K562 (cell line): Measurements from ENCODE around the gene MTMR3. TPM values are rescaled to one million over a fixed set of nuclear protein-coding genes. Genes with fewer than 3 reads are reported as not detected.

ENCODE experiments used
- ATAC-seq: fragments of 200-7000 bp; cut with Tn5 transposase; 3 replicates; pipeline ENCODE4 v1.9.1; 2020; ENCODE audit warnings: moderate library complexity
- BruUV-seq: library from RNA; stranded (reverse); fragments of 400-500 nt; replicated peaks from 2 replicates; lab custom pipeline; 2021; lab: Mats Ljungman, UMichigan
- CTCF ChIA-PET: fragments of 300-600 bp; formaldehyde crosslinking; extraction: SDS; loops from one replicate; lab custom pipeline; 2021; ENCODE audit warnings: low intra/inter-chr PET ratio; lab: Yijun Ruan, JAX
- POLR2A ChIA-PET: fragments of 300-600, 350-650 bp; sonication (Branson Sonifier 250); formaldehyde crosslinking; extraction: SDS; loops from one replicate; lab custom pipeline; 2021; ENCODE audit warnings: antibody characterized with exemption, inconsistent platforms; lab: Yijun Ruan, JAX
- DNase-seq, 4 experiments: peaks; one replicate each; pipeline versions ENCODE4 v3.0.0 to v3.0.0-alpha.2; 2011 to 2018; ENCODE audit warnings: low spot score in 3 of 4, mixed read lengths in 3 of 4; ENCODE audit errors: extremely low read depth in 1 of 4
- FAIRE-seq: peaks from 2 replicates; lab custom pipeline; 2011; peaks lifted over from hg19 to GRCh38; lab: Jason Lieb, UNC
- H2AFZ ChIP-seq: 2 replicates; pipeline ENCODE4 v1.6.0; 2011; ENCODE audit warnings: low read depth, low read length, control low read depth, inconsistent platforms
- H3K27ac ChIP-seq: fragments of 200-600 bp; 3 replicates; pipeline ENCODE4 v1.8.0; 2011; ENCODE audit warnings: low read depth, mild to moderate bottlenecking, control low read depth, inconsistent platforms, low read length, moderate library complexity, mixed read lengths; ENCODE audit errors: extremely low read depth
- H3K27me3 ChIP-seq, 2 experiments: fragments of 300-600 bp in 1 of 2; 2 replicates in 1 of 2; 3 replicates in 1 of 2; pipeline versions ENCODE4 v1.6.0 to v1.8.0; 2011; ENCODE audit warnings: inconsistent platforms in 2 of 2, low read length in 2 of 2, mild to moderate bottlenecking in 1 of 2, mixed read lengths in 1 of 2, moderate library complexity in 1 of 2; ENCODE audit not compliant: control insufficient read depth in 2 of 2, insufficient read depth in 2 of 2
- H3K36me3 ChIP-seq: fragments of 300-600 bp; 3 replicates; pipeline ENCODE4 v1.8.0; 2011; ENCODE audit warnings: mild to moderate bottlenecking, low read length, inconsistent platforms; ENCODE audit not compliant: control insufficient read depth, insufficient read depth
- H3K4me1 ChIP-seq, 2 experiments: fragments of 200-600 bp in 1 of 2; replicated peaks in 1 of 2; 2 replicates in 1 of 2; 3 replicates in 1 of 2; pipeline versions ENCODE4 v1.5.1 to v1.8.0; 2011; ENCODE audit warnings: inconsistent platforms in 2 of 2, low read length in 2 of 2, mild to moderate bottlenecking in 1 of 2, mixed read lengths in 1 of 2, moderate library complexity in 1 of 2; ENCODE audit not compliant: control insufficient read depth in 2 of 2, insufficient read depth in 2 of 2
- H3K4me2 ChIP-seq: 2 replicates; pipeline ENCODE4 v1.6.1; 2011; ENCODE audit warnings: low read length, control low read depth, inconsistent platforms, mixed read lengths; ENCODE audit not compliant: insufficient read depth
- H3K4me3 ChIP-seq: fragments of 200-600 bp; sonication (generic), shearing (Covaris generic); 2 replicates; pipeline ENCODE4 v1.5.1; 2016; ENCODE audit warnings: control low read depth, inconsistent platforms
- H3K79me2 ChIP-seq: fragments of 200-600 bp; 3 replicates; pipeline ENCODE4 v1.8.0; 2011; ENCODE audit warnings: low read length, inconsistent platforms; ENCODE audit not compliant: control insufficient read depth, insufficient read depth
- H3K9ac ChIP-seq, 2 experiments: 2 replicates each; pipeline versions ENCODE4 v1.6.0 to v1.6.1; 2011; ENCODE audit warnings: low read depth in 2 of 2, low read length in 2 of 2, control low read depth in 1 of 2, inconsistent platforms in 1 of 2, mild to moderate bottlenecking in 1 of 2, mixed read lengths in 1 of 2; ENCODE audit not compliant: insufficient read depth in 1 of 2
- H3K9me1 ChIP-seq: one replicate; pipeline ENCODE4 v1.6.0; 2011; ENCODE audit warnings: inconsistent platforms, mild to moderate bottlenecking, low read length, moderate library complexity; ENCODE audit not compliant: control insufficient read depth, insufficient read depth
- H3K9me3 ChIP-seq: replicated peaks from 2 replicates; pipeline ENCODE4 v1.5.1; 2011; ENCODE audit warnings: low read depth, low read length, inconsistent platforms; ENCODE audit not compliant: control insufficient read depth, insufficient read depth
- H4K20me1 ChIP-seq: replicated peaks from 2 replicates; pipeline ENCODE4 v1.6.1; 2011; ENCODE audit warnings: low read length, inconsistent platforms, mixed read lengths; ENCODE audit not compliant: control insufficient read depth, insufficient read depth
- BHLHE40 ChIP-seq: IDR thresholded peaks from 2 replicates; pipeline ENCODE4 v1.6.1; 2011; ENCODE audit warnings: low read length, improper control_type of control experiment
- CC2D1A ChIP-seq: fragments of 450-650 bp; IDR thresholded peaks from 2 replicates; pipeline ENCODE4 v1.6.1; 2017; ENCODE audit warnings: mild to moderate bottlenecking
- CEBPG ChIP-seq, 3 experiments: fragments of 200-800 bp in 1 of 3; sonication (Bioruptor generic) in 1 of 3; sonication (generic) in 1 of 3; formaldehyde crosslinking in 1 of 3; IDR thresholded peaks in 2 of 3; conservative IDR thresholded peaks in 1 of 3; 2 replicates each; pipeline versions ENCODE4 v1.6.1 to v1.8.0; 2016 to 2022; ENCODE audit warnings: missing compliant biosample characterization in 2 of 3, missing genetic modification characterization in 2 of 3, mild to moderate bottlenecking in 1 of 3, missing genetic modification reagents in 1 of 3
- CREBBP ChIP-seq: IDR thresholded peaks from one replicate; pipeline ENCODE4 v1.6.1; 2012; ENCODE audit warnings: low read depth, mild to moderate bottlenecking, control low read depth, inconsistent platforms, low read length
- GATAD2B ChIP-seq: fragments of 450-650 bp; IDR thresholded peaks from 2 replicates; pipeline ENCODE4 v1.6.1; 2017; ENCODE audit warnings: mild to moderate bottlenecking, borderline replicate concordance
- HDGF ChIP-seq: fragments of 450-650 bp; IDR thresholded peaks from 2 replicates; pipeline ENCODE4 v1.6.1; 2016
- KLF16 ChIP-seq: IDR thresholded peaks from 2 replicates; pipeline ENCODE4 v1.6.1; 2016; ENCODE audit warnings: antibody characterized with exemption
- MTA3 ChIP-seq: fragments of 450-650 bp; formaldehyde crosslinking; IDR thresholded peaks from 2 replicates; pipeline ENCODE4 v1.6.1; 2017; ENCODE audit warnings: mild to moderate bottlenecking, borderline replicate concordance
- MYBL2 ChIP-seq, 2 experiments: fragments of 450-650 bp in 1 of 2; sonication (generic) in 1 of 2; formaldehyde crosslinking in 1 of 2; IDR thresholded peaks; 2 replicates each; pipeline versions ENCODE4 v1.6.1 to v1.8.1; 2017 to 2022; ENCODE audit warnings: borderline replicate concordance in 1 of 2, inconsistent platforms in 1 of 2, low read depth in 1 of 2, mild to moderate bottlenecking in 1 of 2, missing genetic modification reagents in 1 of 2, moderate library complexity in 1 of 2
- NR1H2 ChIP-seq: sonication (generic); formaldehyde crosslinking; IDR thresholded peaks from 2 replicates; pipeline ENCODE4 v1.4.0; 2020; ENCODE audit warnings: mild to moderate bottlenecking, missing genetic modification reagents
- RUNX1 ChIP-seq: sonication (generic); IDR thresholded peaks from 2 replicates; pipeline ENCODE4 v1.6.1; 2016; ENCODE audit warnings: antibody characterized with exemption, low read depth
- TRIM28 ChIP-seq: fragments of 450-650 bp; IDR thresholded peaks from 2 replicates; pipeline ENCODE4 v1.6.1; 2017
- ZNF143 ChIP-seq: sonication (generic); formaldehyde crosslinking; IDR thresholded peaks from 2 replicates; pipeline ENCODE4 v1.9.0; 2022; ENCODE audit warnings: mild to moderate bottlenecking, missing genetic modification reagents
- ZNF354B ChIP-seq: fragments of 250-450 bp; sonication (Bioruptor Pico); IDR thresholded peaks from 2 replicates; pipeline ENCODE4 v1.4.0; 2020
- WGBS: fragments of 100-300 bp; shearing (Covaris generic); methylation state at CpG from one replicate; pipeline ENCODE4 v1.1.6; 2016; ENCODE audit warnings: low coverage, mixed read lengths; ENCODE audit not compliant: insufficient coverage; ENCODE audit errors: missing lambda C conversion rate; 5-methylcytosine and 5-hydroxymethylcytosine counted together
- in situ Hi-C: fragments of 300-500 bp; cut with MboI; formaldehyde crosslinking; loops from 4 replicates; pipeline ENCODE4 v1.15.0; 2018; ENCODE audit warnings: inconsistent platforms, mixed read lengths
- intact Hi-C: fragments of 100-400 bp; cut with micrococcal nuclease; formaldehyde crosslinking; loops from 2 replicates; pipeline ENCODE4 v1.14.2; 2022
- polyA plus RNA-seq, 8 experiments: library from polyadenylated mRNA; depleted of rRNA in 4 of 8; stranded (reverse) in 5 of 8; unstranded in 3 of 8; fragments of >200 nt; fragmentation: Nextera tagmentation in 2 of 8; fragmentation: Illumina TruSeq in 1 of 8; extraction: Ambion mirVana in 2 of 8; extraction: Trizol in 1 of 8; gene quantifications; 2 replicates each; pipeline versions ENCODE4 v1.2.1 to v1.2.3, GENCODE V29; 2011 to 2014; ENCODE audit warnings: inconsistent platforms in 1 of 8, missing spikeins in 1 of 8
- total RNA-seq, 7 experiments: library from RNA; depleted of rRNA in 6 of 7; stranded (reverse); fragments of >200 nt in 6 of 7; fragmentation: Illumina TruSeq in 2 of 7; extraction: Trizol in 2 of 7; gene quantifications; 2 replicates each; pipeline versions ENCODE4 v1.2.1 to v1.2.3, GENCODE V29; 2011 to 2021; ENCODE audit warnings: low replicate concordance in 1 of 7
- TF ChIP-seq, protein P1 (sequence below), 2 experiments: fragments of 450-650 bp in 1 of 2; sonication (generic) in 1 of 2; formaldehyde crosslinking; conservative IDR thresholded peaks; 2 replicates each; pipeline versions ENCODE4 v1.4.0 to v1.8.1; 2020 to 2022; ENCODE audit warnings: mild to moderate bottlenecking in 1 of 2, missing genetic modification reagents in 1 of 2
- TF ChIP-seq, protein P2 (sequence below): fragments of 250-450 bp; sonication (Bioruptor Pico); IDR thresholded peaks from 2 replicates; pipeline ENCODE4 v1.4.0; 2020; ENCODE audit warnings: mild to moderate bottlenecking, moderate library complexity, borderline replicate concordance
- TF ChIP-seq, protein P3 (sequence below): fragments of 250-450 bp; sonication (Bioruptor Pico); IDR thresholded peaks from 2 replicates; pipeline ENCODE4 v1.8.0; 2022; ENCODE audit warnings: inconsistent platforms, mild to moderate bottlenecking, moderate library complexity, borderline replicate concordance
- TF ChIP-seq, protein P4 (sequence below): IDR thresholded peaks from 2 replicates; pipeline ENCODE4 v1.6.1; 2016; ENCODE audit warnings: missing genetic modification characterization, missing compliant biosample characterization

Gene MTMR3
- total and polyA plus RNA-seq, 9 of the 15 experiments (the other 6 are each of a cell fraction or from before 2014, with no cell fraction given): 1.6 to 13.7 (median 7.9) TPM

DNA sequence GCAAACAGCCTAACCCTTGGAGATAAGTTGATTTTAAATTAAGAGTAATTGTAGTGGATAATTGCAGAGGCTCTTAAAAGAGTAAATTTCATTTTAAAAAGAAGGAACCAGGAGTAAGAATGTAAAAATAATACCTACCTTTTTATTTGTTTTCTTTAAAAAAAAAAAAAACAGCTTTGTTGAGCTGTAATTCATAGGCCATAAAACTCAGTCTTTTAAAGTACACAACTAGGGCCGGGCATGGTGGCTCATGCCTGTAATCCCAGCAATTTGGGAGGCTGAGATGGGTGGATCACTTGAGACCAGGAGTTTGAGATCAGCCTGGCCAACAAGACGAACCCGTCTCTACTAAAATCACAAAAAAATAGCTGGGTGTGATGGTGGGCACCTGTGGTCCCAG is 42.4 kb downstream of the MTMR3 start:
- intact Hi-C loops (no loop called here), in situ Hi-C loops (no loop called here)
- 82% methylated on average over 2 of the region's 3 CpGs for WGBS
- H3K36me3 ChIP-seq: no peaks in the 10 kb centered on the region
- ATAC-seq (no peak), DNase-seq (no peak), FAIRE-seq (no peak)
- H3K4me3 ChIP-seq: no peak overlapping the region
- H2AFZ ChIP-seq: no peak overlapping the region
- H3K27ac ChIP-seq: no peak overlapping the region
- no peaks in the 10 kb centered on the region for H3K4me1 ChIP-seq
- CTCF ChIA-PET: no interaction called here
- H4K20me1 ChIP-seq: 0 out of 2 replicates have a peak, but pooled peaks cover 3% of the 10 kb centered on the region
- H3K27me3 ChIP-seq: no peaks in the 10 kb centered on the region
- no TSS peak for BruUV-seq
- no peak overlapping the region for H3K4me2 ChIP-seq
- H3K9me3 ChIP-seq: no peaks in the 10 kb centered on the region
- POLR2A ChIA-PET: interaction anchor here (1.2 kb wide), 1 partner anchor 9 kb away, joined by 3 read pairs; no protein-coding TSS in a partner anchor
- H3K79me2 ChIP-seq: peaks cover 42% of the 10 kb centered on the region
- no peaks in the 10 kb centered on the region for H3K9me1 ChIP-seq
- no peak overlapping the region for H3K9ac ChIP-seq
- no peak for TF ChIP-seq MTA3
- TF ChIP-seq, protein P1, sequence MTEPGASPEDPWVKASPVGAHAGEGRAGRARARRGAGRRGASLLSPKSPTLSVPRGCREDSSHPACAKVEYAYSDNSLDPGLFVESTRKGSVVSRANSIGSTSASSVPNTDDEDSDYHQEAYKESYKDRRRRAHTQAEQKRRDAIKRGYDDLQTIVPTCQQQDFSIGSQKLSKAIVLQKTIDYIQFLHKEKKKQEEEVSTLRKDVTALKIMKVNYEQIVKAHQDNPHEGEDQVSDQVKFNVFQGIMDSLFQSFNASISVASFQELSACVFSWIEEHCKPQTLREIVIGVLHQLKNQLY (CRISPR knock-in tag; conservative IDR thresholded peaks at IDR 0.05): no peak
- no peak for TF ChIP-seq CREBBP
- TF ChIP-seq KLF16: no peak
- no peak for TF ChIP-seq CC2D1A
- TF ChIP-seq CEBPG (CRISPR knock-in tag; IDR thresholded peaks at IDR 0.05): no peak
- TF ChIP-seq CEBPG (tag; conservative IDR thresholded peaks at IDR 0.05 in 1 of 2, IDR thresholded peaks at IDR 0.05 in 1 of 2): no peak
- TF ChIP-seq, protein P2, sequence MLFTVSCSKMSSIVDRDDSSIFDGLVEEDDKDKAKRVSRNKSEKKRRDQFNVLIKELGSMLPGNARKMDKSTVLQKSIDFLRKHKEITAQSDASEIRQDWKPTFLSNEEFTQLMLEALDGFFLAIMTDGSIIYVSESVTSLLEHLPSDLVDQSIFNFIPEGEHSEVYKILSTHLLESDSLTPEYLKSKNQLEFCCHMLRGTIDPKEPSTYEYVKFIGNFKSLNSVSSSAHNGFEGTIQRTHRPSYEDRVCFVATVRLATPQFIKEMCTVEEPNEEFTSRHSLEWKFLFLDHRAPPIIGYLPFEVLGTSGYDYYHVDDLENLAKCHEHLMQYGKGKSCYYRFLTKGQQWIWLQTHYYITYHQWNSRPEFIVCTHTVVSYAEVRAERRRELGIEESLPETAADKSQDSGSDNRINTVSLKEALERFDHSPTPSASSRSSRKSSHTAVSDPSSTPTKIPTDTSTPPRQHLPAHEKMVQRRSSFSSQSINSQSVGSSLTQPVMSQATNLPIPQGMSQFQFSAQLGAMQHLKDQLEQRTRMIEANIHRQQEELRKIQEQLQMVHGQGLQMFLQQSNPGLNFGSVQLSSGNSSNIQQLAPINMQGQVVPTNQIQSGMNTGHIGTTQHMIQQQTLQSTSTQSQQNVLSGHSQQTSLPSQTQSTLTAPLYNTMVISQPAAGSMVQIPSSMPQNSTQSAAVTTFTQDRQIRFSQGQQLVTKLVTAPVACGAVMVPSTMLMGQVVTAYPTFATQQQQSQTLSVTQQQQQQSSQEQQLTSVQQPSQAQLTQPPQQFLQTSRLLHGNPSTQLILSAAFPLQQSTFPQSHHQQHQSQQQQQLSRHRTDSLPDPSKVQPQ (CRISPR knock-in tag): no peak
- TF ChIP-seq MYBL2 (IDR thresholded peaks at IDR 0.05; ENCODE audit: low read depth): no peak
- TF ChIP-seq MYBL2 (CRISPR knock-in tag; IDR thresholded peaks at IDR 0.05; ENCODE audit: borderline replicate concordance): no peak
- no peak for TF ChIP-seq ZNF354B (CRISPR knock-in tag)
- TF ChIP-seq NR1H2: no peak
- TF ChIP-seq, protein P3, sequence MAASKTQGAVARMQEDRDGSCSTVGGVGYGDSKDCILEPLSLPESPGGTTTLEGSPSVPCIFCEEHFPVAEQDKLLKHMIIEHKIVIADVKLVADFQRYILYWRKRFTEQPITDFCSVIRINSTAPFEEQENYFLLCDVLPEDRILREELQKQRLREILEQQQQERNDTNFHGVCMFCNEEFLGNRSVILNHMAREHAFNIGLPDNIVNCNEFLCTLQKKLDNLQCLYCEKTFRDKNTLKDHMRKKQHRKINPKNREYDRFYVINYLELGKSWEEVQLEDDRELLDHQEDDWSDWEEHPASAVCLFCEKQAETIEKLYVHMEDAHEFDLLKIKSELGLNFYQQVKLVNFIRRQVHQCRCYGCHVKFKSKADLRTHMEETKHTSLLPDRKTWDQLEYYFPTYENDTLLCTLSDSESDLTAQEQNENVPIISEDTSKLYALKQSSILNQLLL: no peak
- no peak for TF ChIP-seq BHLHE40
- no peak for TF ChIP-seq TRIM28
- TF ChIP-seq GATAD2B: no peak
- no peak for TF ChIP-seq HDGF
- TF ChIP-seq ZNF143 (CRISPR knock-in tag): no peak
- TF ChIP-seq, protein P4, sequence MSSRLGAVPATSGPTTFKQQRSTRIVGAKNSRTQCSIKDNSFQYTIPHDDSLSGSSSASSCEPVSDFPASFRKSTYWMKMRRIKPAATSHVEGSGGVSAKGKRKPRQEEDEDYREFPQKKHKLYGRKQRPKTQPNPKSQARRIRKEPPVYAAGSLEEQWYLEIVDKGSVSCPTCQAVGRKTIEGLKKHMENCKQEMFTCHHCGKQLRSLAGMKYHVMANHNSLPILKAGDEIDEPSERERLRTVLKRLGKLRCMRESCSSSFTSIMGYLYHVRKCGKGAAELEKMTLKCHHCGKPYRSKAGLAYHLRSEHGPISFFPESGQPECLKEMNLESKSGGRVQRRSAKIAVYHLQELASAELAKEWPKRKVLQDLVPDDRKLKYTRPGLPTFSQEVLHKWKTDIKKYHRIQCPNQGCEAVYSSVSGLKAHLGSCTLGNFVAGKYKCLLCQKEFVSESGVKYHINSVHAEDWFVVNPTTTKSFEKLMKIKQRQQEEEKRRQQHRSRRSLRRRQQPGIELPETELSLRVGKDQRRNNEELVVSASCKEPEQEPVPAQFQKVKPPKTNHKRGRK: no peak
- no peak for TF ChIP-seq RUNX1
